Psoas muscle (tissue), 8 donors: ENCODE data around the gene KRTAP19-8. TPM values are rescaled to one million over a fixed set of nuclear protein-coding genes. Genes with fewer than 3 reads are reported as not detected.

Source experiments
- ATAC-seq, 4 donors: fragments of 200-7000 bp; cut with Tn5 transposase; one replicate each; pipeline ENCODE4 v1.9.1; 2020; ENCODE audit warnings: moderate library complexity in 3 of 4, mild to moderate bottlenecking in 2 of 4
- DNase-seq, 2 donors: peaks; one replicate each; pipeline ENCODE4 v3.0.0-alpha.2; 2020
- H3K27ac ChIP-seq: fragments of 200-600 bp; one replicate; pipeline ENCODE4 v1.8.0; 2022
- H3K27me3 ChIP-seq, 3 donors: fragments of 200-600 bp in 1 of 3; one replicate each; pipeline versions ENCODE4 v1.6.1 to v1.8.0; 2013 to 2022; ENCODE audit warnings: low read length in 2 of 3, mild to moderate bottlenecking in 2 of 3, moderate library complexity in 1 of 3; ENCODE audit not compliant: insufficient read depth in 3 of 3
- H3K36me3 ChIP-seq, 2 donors: fragments of 200-600 bp in 1 of 2; one replicate each; pipeline versions ENCODE4 v1.6.1 to v1.8.0; 2013 to 2022; ENCODE audit warnings: low read depth in 1 of 2, mild to moderate bottlenecking in 1 of 2, moderate library complexity in 1 of 2; ENCODE audit not compliant: insufficient read depth in 1 of 2
- H3K4me1 ChIP-seq: fragments of 200-600 bp; one replicate; pipeline ENCODE4 v1.8.0; 2022
- H3K4me3 ChIP-seq: fragments of 200-600 bp; one replicate; pipeline ENCODE4 v1.8.0; 2022; ENCODE audit warnings: mild to moderate bottlenecking
- H3K9me3 ChIP-seq: fragments of 200-600 bp; one replicate; pipeline ENCODE4 v1.8.0; 2022
- WGBS, 3 donors: extraction: QIAGEN DNeasy Blood & Tissue Kit; methylation state at CpG; one replicate each; pipeline versions ENCODE4 v1.1.6 to v1.1.7; 2013; 5-methylcytosine and 5-hydroxymethylcytosine counted together
- intact Hi-C, 2 donors: fragments of 100-400 bp; cut with DNase I; formaldehyde crosslinking; loops; one replicate each; pipeline versions ENCODE4 v1.11.0 to v1.14.2; 2022
- long read RNA-seq, 2 donors: library from polyadenylated mRNA; unstranded; transcript quantifications; one replicate each; pipeline ENCODE4 v2.0.0, GENCODE V29; 2021
- polyA plus RNA-seq, 3 donors: library from polyadenylated mRNA; stranded (reverse); fragments of 200-250 nt; gene quantifications; one replicate each; pipeline ENCODE4 v1.2.3, GENCODE V29; 2013
- total RNA-seq, 4 donors: library from RNA; stranded (reverse); fragmentation: NEBNext Ultra II Directional in 2 of 4; extraction: Animal tissue kit (Norgen Biotek cat#: 25700) in 2 of 4; gene quantifications; one replicate each; pipeline versions ENCODE4 v1.2.1 to v1.2.4, GENCODE V29; 2021 to 2023
- TF ChIP-seq, protein P1 (sequence below): fragments of 200-600 bp; IDR thresholded peaks from one replicate; pipeline ENCODE4 v1.8.0; 2022; ENCODE audit warnings: antibody characterized with exemption
- donor health status: healthy with polysubstance abuse.
- donor health status: DM: no; HTN: no; CAD: no; lungs with moderate emphysema.
- donor health status: Bipolar disorder and iron deficiency.
- donor health status: healthy.
- donor health status: DM: yes; HTN: yes; CAD: no.
- donor health status: DM: no; HTN: no; CAD: no.
- donor health status: DM: no; HTN: no; CAD: no.
- donor health status: DM: yes; HTN: yes; CAD: no.

The KRTAP19-8 gene, protein sequence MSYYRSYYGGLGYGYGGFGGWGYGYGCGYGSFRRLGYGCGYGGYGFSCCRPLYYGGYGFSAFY
- total RNA-seq (not detected), polyA plus RNA-seq (not detected)
- long read RNA-seq, donor 1: 0 reads
- long read RNA-seq, donor 2: 0 reads

DNA sequence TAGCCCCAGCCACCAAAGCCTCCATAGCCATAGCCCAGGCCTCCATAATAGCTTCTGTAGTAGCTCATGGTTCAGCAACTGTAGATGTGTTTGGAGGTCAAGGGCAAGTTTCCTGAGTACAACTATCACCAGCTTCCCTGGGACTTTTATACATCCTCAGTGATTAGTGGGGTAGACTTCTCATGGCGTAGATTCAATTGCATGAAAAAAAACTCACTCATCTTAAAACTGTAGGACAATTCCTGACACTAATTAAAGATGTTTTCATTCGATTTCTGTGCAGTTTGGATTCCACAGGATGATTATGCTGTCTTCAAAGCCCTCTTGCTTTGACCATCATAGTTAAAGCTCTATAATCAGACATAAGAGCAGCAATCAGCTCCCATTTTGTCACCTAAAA lies at the start of gene KRTAP19-8:
KRTAP19-8 (minus strand) TSS at position 101 of the 400 bp plus-strand sequence; CDS start at position 68, 33 bp downstream.
- TF ChIP-seq, protein P1, sequence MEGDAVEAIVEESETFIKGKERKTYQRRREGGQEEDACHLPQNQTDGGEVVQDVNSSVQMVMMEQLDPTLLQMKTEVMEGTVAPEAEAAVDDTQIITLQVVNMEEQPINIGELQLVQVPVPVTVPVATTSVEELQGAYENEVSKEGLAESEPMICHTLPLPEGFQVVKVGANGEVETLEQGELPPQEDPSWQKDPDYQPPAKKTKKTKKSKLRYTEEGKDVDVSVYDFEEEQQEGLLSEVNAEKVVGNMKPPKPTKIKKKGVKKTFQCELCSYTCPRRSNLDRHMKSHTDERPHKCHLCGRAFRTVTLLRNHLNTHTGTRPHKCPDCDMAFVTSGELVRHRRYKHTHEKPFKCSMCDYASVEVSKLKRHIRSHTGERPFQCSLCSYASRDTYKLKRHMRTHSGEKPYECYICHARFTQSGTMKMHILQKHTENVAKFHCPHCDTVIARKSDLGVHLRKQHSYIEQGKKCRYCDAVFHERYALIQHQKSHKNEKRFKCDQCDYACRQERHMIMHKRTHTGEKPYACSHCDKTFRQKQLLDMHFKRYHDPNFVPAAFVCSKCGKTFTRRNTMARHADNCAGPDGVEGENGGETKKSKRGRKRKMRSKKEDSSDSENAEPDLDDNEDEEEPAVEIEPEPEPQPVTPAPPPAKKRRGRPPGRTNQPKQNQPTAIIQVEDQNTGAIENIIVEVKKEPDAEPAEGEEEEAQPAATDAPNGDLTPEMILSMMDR: no peak
- no peaks in the 10 kb centered on the region for H3K27me3 ChIP-seq
- 50 to 60% (median 51%) methylated on average over 2 of the region's 2 CpGs for WGBS, 3 donors
- H3K36me3 ChIP-seq: no peaks in the 10 kb centered on the region
- H3K4me3 ChIP-seq: no peak within 1 kb of the TSS
- intact Hi-C loops: no loop called here
- ATAC-seq (no peak), DNase-seq (no peak)
- H3K9me3 ChIP-seq: no peaks in the 10 kb centered on the region
- no peaks in the 10 kb centered on the region for H3K4me1 ChIP-seq
- no peak within 1 kb of the TSS for H3K27ac ChIP-seq

DNA sequence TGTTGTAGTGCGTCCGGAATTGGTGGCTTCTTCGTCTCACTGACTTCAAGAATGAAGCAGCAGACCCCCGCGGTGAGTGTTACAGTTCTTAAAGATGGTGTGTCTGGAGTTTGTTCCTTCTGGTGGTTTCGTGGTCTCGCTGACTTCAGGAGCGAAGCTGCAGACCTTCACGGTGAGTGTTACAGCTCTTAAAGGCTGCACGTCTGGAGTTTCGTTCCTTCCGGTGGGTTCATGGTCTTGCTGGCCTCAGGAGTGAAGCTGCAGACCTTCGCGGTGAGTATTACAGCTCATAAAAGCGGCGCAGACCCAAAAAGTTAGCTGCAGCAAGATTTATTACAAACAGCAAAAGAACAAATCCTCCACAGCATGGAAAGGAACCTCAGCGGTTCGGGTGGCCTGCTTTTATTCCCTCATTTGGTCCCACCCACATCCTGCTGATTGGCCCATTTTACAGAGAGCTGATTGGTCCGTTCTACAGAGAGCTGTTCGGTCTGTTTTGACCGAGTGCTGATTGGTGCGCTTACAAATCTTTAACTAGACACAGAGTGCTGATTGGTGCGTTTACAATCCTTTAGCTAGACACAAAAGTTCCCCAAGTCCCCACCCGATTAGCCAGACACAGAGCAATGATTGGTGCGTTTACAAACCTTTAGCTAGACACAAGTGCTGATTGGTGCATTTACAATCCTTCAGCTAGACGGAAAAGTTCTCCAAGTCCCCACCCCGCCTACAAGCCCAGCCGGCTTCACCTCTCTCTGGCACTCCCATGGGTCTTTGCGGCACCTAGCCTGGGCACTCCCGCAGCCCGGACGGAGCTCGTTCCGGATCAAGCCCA lies 49.6 kb upstream of the KRTAP19-8 start:
- TF ChIP-seq, protein P1: no peak
- H3K36me3 ChIP-seq: no peaks in the 10 kb centered on the region
- H3K9me3 ChIP-seq: no peaks in the 10 kb centered on the region
- H3K4me1 ChIP-seq: no peaks in the 10 kb centered on the region
- no peaks in the 10 kb centered on the region for H3K27me3 ChIP-seq
- H3K4me3 ChIP-seq: no peak overlapping the region
- 58 to 70% (median 67%) methylated on average over 32 to 34 of the region's 34 CpGs for WGBS, 3 donors
- intact Hi-C loops: loop anchor here (10.0 kb wide), 2 partner anchors 743 to 1043 kb away; partner anchors contain the start of gene KRTAP23-1 (in 2 of the 2)
- ATAC-seq: no peak
- no peak for DNase-seq
- H3K27ac ChIP-seq: no peak overlapping the region

DNA sequence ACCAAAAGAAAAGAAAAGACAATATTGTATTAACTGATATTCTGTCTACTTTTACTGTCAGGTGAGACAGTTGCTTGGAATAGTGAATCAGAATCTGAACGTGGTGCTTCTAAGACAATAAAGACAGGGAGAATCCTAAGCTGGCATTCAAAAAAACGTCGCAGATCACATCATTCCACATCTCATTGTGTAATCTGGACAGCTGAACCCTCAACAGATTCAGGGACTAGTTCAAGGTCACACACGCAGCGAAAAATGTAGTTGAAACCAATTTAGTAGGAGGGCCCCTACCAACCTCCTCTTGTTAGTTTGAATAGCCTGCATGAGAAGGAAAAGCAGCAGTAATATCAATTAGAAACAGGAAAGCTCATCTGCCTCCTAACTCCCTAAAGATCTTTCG lies 46.4 kb upstream of the KRTAP19-8 start:
- Histone ChIP-seq H3K4me1 (no peaks in the 10 kb centered on the region), H3K36me3 (no peaks in the 10 kb centered on the region), H3K27ac (no peak overlapping the region), H3K9me3 (no peaks in the 10 kb centered on the region), H3K27me3 (no peaks in the 10 kb centered on the region), H3K4me3 (no peak overlapping the region)
- ATAC-seq (no peak), DNase-seq (no peak)
- 61 to 69% (median 68%) methylated on average over 6 of the region's 6 CpGs for WGBS, 3 donors
- intact Hi-C loops: loop anchor here (10.0 kb wide), 2 partner anchors 740 to 1040 kb away; partner anchors contain the start of gene KRTAP23-1 (in 2 of the 2)
- TF ChIP-seq, protein P1: no peak

DNA sequence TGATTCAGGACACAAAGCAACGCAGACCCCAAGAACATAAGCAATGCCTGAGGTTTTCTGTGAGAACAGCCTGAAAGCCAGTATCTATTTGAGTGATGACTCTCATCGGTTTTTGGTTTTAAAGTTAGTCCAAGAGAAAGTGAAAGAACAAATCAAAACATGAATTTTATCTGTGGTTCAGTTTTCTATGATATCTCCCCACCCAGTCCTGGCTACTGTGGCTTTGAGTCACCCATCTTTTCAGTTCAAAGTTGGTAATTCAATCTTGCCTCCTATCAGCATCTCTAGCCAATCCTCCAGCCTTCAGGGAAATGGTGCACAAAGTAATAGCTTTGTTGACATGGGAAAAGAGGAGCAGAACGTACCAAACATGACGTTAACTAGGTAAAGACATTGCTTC lies 40.5 kb upstream of the KRTAP19-8 start:
- Histone ChIP-seq H3K4me1 (no peaks in the 10 kb centered on the region), H3K9me3 (no peaks in the 10 kb centered on the region), H3K27ac (no peak overlapping the region), H3K4me3 (no peak overlapping the region), H3K27me3 (no peaks in the 10 kb centered on the region), H3K36me3 (no peaks in the 10 kb centered on the region)
- TF ChIP-seq, protein P1: no peak
- 59 to 66% (median 63%) methylated on average over 4 of the region's 4 CpGs for WGBS, 3 donors
- ATAC-seq (no peak), DNase-seq (no peak)
- intact Hi-C loops: no loop called here
